SK-N-MC (cell line): ENCODE data around the gene SHISA3.

ENCODE experiments used
- EZH2 ChIP-seq: fragments of 200-600 bp; sonication (generic); IDR thresholded peaks from one replicate; pipeline ENCODE4 v1.6.1; 2017; ENCODE audit warnings: antibody characterized with exemption
- FOXP2 ChIP-seq: optimal IDR thresholded peaks from 2 replicates; pipeline ENCODE3; 2011; ENCODE audit warnings: mild to moderate bottlenecking, moderate library complexity; ENCODE audit not compliant: insufficient read depth; ENCODE audit errors: extremely low read length, control extremely low read depth
- POLR2AphosphoS5 ChIP-seq: IDR thresholded peaks from 2 replicates; pipeline ENCODE4 v1.6.1; 2012; ENCODE audit warnings: mild to moderate bottlenecking, low read depth, low read length, borderline replicate concordance

- no peak for TF ChIP-seq POLR2AphosphoS5
- TF ChIP-seq EZH2, result no peak
- TF ChIP-seq FOXP2, result no peak
These were observed 4.9 kb upstream of the SHISA3 start for GRCh38 chr4:42392436-42392835.
